Skeletal muscle tissue (tissue), 4 donors: ENCODE data around the gene ABTB2. TPM values are rescaled to one million over a fixed set of nuclear protein-coding genes. Genes with fewer than 3 reads are reported as not detected.

Source experiments
- H3K27ac ChIP-seq: one replicate; pipeline ENCODE4 v1.7.0; 2013; ENCODE audit warnings: mild to moderate bottlenecking, low read depth, low read length, inconsistent platforms
- H3K27me3 ChIP-seq, 3 donors: one replicate each; pipeline ENCODE4 v1.7.0; 2013; ENCODE audit warnings: low read length in 3 of 3; ENCODE audit not compliant: control insufficient read depth in 3 of 3, insufficient read depth in 3 of 3
- H3K36me3 ChIP-seq, 3 donors: one replicate each; pipeline ENCODE4 v1.7.0; 2013; ENCODE audit warnings: low read length in 3 of 3; ENCODE audit not compliant: control insufficient read depth in 3 of 3, insufficient read depth in 3 of 3
- H3K4me1 ChIP-seq, 3 donors: one replicate each; pipeline ENCODE4 v1.7.0; 2013; ENCODE audit warnings: low read length in 3 of 3, mild to moderate bottlenecking in 3 of 3; ENCODE audit not compliant: control insufficient read depth in 3 of 3, insufficient read depth in 3 of 3
- H3K4me3 ChIP-seq, 3 donors: one replicate each; pipeline ENCODE4 v1.7.0; 2013; ENCODE audit warnings: low read length in 3 of 3
- H3K9ac ChIP-seq, 3 donors: one replicate each; pipeline ENCODE4 v1.7.0; 2013; ENCODE audit warnings: low read length in 3 of 3, mild to moderate bottlenecking in 3 of 3, moderate library complexity in 2 of 3, low read depth in 1 of 3
- H3K9me3 ChIP-seq, 3 donors: one replicate each; pipeline ENCODE4 v1.7.0; 2013; ENCODE audit warnings: low read length in 3 of 3; ENCODE audit not compliant: control insufficient read depth in 3 of 3
- total RNA-seq: library from RNA; depleted of rRNA; stranded (reverse); fragments of >200 nt; gene quantifications from one replicate; pipeline ENCODE4 v1.2.3, GENCODE V29; 2014
- donor health status: Osteomylitis.

The ABTB2 gene
- total RNA-seq, 1 donor from 2014 or later, result 6.3 TPM

DNA sequence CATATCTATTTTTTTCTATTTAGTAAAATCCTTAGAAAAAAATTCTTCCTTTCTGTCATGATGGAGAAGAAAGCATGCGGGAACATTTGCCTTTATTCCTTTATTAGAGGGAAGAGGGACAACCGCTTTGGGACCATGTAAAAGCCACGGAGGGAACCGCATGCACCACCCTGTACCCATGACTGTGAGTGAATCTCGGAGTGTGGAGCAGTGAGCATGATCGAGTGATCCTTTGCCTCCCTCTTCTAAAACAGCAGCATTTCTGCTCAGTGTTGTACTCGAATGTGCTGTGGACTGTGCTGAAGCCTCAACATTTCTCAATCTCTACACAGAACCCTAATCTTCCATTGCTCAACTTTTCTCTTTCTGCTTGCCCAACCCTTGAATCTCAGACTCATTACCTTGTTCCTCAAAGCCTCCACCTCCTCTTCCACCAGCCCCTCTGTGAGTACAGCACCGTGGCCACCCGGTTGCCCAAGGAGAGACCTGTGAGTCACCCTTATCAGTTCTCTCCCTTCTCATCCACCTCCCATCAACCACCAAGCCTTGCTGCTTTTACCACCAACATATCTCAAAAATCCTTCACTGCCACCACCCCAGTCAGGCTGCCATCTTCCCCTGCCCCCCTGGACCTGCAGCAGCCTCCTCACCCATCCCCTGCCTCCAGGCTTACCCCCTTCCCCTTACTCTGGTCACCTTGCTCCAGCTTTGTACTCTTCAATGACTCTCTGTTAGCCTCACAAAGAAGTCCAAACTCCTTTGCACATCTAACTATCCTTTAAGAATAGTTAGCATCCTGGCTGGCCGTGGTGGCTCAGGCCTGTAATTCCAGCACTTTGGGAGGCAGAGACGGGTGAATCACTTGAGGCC is 149.3 kb downstream of the ABTB2 start:
- no peaks in the 10 kb centered on the region for H3K9me3 ChIP-seq
- H3K36me3 ChIP-seq, result no peaks in the 10 kb centered on the region
- H3K27me3 ChIP-seq, result no peaks in the 10 kb centered on the region
- no peak overlapping the region for H3K4me3 ChIP-seq
- no peak overlapping the region for H3K9ac ChIP-seq
- no peak overlapping the region for H3K27ac ChIP-seq
- peaks cover 0 to 3% (median 0%) of the 10 kb centered on the region in 3 donors for H3K4me1 ChIP-seq

DNA sequence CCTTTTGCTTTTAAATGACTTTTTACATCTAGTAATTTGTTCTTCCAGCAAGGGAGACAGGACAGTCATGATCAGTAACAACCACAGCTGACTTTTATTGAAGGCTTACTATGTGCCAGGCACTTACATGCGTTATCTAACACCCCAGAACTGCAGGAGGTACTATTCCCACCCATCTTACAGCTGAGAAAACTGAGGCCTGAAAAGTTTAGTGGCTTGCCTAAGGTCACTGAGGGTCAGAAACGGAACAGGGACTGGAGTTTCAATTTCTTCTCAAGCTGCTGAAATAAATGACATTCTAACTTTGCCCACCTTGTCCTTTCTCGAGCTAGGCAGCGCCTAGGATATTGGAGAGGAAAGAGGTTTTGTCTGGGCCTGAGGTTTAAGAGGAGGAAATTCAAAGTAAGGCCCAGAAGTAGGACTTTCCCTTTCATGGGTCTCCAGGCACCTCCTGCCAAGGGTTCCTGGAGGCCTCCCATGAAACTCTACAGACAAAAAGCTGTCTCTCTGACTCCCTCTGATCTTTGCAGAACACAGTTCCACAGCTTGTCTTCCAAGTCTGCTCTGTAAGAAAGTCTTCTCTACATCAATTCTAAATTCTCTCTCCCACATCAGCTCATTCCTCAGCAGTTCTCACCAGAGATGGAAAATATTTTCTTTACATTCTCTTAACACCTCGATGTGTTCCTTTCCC is 150.2 kb downstream of the ABTB2 start:
- Histone ChIP-seq H3K27ac (no peak overlapping the region), H3K4me3 (no peak overlapping the region), H3K9ac (no peak overlapping the region), H3K4me1 (peaks cover 0 to 3% (median 0%) of the 10 kb centered on the region in 3 donors), H3K36me3 (peaks cover 0 to 2% (median 0%) of the 10 kb centered on the region in 3 donors), H3K27me3 (no peaks in the 10 kb centered on the region), H3K9me3 (no peaks in the 10 kb centered on the region)

DNA sequence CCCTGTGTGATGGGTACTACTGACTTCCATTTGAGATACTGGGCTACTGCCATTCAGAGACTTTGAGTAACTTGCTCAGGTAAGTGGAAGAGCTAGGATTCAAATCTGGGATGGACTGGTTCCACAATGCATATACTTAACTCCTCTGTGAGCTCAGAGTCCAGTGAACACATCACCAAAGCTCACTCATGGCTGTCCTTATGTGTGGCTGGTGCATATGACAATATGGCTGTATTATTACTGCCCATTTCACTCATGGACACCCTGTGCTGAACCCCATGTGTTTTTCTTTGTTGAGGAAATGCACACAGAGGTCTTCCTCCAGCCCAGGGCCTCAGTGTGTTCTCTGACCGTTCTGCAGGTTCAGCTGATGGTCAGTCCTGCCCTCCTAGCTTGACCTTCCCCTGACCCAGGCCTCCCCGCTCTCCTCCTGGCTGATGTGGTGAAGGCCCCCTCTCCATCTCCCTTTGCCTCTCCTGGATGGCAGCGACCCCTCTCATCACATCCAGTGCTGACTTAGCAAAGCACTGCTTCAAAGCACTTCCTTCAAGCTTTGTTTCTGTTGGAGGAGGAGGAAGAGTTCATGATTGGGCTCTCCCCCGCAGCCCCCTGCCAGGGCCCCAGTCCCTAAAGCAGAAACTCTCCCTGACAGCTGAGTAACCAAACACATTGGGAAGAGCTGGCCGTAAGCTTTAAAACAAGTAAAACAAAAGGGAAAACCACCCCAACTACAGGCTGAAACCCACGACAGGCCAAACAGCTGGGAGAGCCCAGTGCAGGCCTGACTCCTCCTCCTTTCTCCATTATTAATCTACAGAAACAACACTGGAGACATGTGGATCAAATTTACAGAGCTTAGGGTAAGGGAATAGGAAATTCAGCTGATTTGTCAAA is 151.2 kb downstream of the ABTB2 start:
- no peaks in the 10 kb centered on the region for H3K9me3 ChIP-seq
- no peak overlapping the region for H3K9ac ChIP-seq
- no peak overlapping the region for H3K27ac ChIP-seq
- H3K27me3 ChIP-seq, result no peaks in the 10 kb centered on the region
- H3K4me1 ChIP-seq, result peaks cover 0 to 3% (median 0%) of the 10 kb centered on the region in 3 donors
- no peak overlapping the region for H3K4me3 ChIP-seq
- peaks cover 0 to 2% (median 0%) of the 10 kb centered on the region in 3 donors for H3K36me3 ChIP-seq

DNA sequence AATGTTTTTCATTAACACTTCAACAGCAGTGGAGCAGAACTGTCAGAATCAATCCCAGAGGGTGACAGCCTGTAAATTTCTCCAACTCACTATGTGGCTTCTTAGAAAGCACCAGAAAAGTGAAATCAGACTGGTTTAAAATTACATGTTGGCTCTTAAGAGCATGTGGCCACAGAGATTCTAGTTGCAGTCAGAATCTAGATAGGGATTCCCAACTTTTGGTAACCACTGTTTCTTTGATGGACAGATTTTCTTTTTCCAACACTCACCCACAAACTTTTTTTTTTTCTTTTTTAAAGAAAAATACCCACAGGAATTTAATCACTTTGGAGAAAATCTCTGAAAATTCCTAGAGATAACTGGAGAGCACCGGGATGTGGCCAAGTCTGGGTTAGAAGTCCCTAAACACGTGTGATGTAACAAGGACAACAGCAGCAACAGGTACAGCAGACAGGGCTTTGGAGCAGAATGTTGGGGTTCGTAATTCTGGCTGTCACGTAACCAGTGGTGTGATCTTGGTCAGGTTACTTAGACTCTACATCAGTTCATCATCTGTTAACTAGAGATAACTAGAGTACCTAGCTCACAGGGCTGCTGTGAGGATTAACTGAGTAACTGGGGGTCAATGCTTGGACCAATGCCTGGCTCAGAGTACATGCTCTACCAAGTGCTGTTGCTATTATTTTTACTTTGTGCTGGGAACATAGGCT is 152.3 kb downstream of the ABTB2 start:
- Histone ChIP-seq H3K27ac (no peak overlapping the region), H3K9me3 (no peaks in the 10 kb centered on the region), H3K4me1 (peaks cover 0 to 3% (median 0%) of the 10 kb centered on the region in 3 donors), H3K9ac (no peak overlapping the region), H3K4me3 (no peak overlapping the region), H3K36me3 (peaks cover 0 to 2% (median 0%) of the 10 kb centered on the region in 3 donors), H3K27me3 (no peaks in the 10 kb centered on the region)

DNA sequence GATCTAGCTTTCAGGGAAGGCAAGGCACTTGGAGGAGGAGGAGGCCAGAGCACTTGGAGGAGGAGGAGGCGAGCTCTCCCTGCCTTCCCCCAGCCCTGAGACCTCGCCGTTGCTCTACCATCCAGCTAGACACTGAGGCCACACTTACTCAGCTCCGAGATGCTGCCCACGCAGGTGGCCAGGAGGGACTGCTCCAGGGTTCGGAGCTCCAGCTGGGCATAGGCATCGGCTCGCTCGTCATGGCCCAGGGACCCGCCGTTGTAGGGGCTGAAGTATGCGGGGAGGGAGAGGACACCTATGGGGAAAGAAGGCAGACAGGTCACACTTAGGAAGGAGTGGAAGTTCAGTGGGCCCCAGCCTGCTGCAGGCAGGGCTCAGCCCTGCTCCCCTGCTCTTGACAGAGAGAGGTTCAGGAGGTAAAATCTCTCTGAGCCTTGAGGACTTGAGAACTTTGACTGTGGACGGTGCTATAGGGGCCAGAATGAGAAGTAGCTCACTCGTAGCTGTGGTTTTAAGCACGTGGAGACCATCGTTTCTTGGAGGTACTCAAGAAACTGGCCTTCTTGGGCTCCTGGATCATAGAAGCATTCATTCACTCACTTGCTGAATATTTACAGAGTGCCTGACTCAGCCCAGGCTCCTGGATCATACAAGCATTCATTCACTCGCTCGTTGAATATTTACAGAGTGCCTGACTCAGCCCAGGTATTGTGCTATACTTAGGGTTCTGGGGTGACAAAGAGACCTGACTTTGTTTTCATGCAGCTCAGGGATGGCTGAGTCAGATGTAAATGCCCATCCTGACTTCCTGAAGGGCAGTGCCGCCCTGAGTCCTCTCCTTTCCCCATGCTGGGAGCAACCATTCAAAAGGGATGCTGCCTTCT is 153.2 kb downstream of the ABTB2 start:
- H3K9me3 ChIP-seq, result no peaks in the 10 kb centered on the region
- H3K36me3 ChIP-seq, result peaks cover 0 to 2% (median 0%) of the 10 kb centered on the region in 3 donors
- H3K4me1 ChIP-seq, result peaks cover 0 to 3% (median 0%) of the 10 kb centered on the region in 3 donors
- no peak overlapping the region for H3K27ac ChIP-seq
- no peak overlapping the region for H3K9ac ChIP-seq
- H3K27me3 ChIP-seq, result no peaks in the 10 kb centered on the region
- no peak overlapping the region for H3K4me3 ChIP-seq

DNA sequence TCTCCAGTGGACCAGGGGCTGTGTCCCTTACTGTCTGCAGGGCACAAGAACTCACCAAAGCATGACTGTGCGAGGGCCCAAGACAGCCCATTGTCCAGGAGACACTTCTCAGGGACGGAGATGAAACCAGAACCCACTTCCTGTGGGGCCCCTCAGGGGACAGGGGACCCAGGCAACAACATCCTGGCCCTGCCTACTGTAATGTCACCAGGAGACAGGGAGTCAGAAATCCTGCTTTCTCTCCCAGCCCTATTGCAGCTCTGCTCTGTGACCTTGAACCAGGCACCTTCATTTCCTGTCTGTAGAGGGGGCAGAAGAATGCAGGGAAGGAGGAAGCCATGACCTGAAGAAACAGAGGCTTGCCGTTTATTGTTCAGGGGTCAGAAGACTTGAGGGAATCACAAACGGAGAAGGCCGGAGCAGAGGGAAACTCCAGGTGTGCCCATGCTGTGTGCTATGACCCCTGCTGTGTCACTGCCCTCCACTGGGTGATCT is 154.4 kb downstream of the ABTB2 start:
- Histone ChIP-seq H3K36me3 (peaks cover 0 to 2% (median 0%) of the 10 kb centered on the region in 3 donors), H3K4me3 (no peak overlapping the region), H3K9me3 (no peaks in the 10 kb centered on the region), H3K4me1 (peaks cover 0 to 3% (median 0%) of the 10 kb centered on the region in 3 donors), H3K27ac (no peak overlapping the region), H3K27me3 (no peaks in the 10 kb centered on the region), H3K9ac (no peak overlapping the region)

DNA sequence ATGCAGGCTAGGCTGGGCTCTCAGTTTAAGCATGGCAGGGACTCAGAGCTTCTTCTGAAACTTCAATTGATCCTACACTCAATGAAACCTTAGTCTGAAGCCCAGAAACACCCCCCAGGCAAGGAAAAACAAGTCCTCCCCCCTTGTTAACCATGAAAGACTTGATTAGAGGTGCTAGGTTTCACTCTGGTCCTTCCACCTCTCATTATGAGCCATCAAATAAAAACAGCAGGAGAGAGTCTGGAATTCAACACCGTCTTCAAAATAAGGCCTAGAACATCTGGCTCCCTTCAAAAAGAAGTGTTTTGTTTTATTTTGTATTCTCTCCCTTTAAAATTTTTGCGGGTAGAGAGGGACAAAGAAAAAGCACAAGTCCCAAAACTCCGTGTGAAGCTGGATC is 156.7 kb downstream of the ABTB2 start:
- Histone ChIP-seq H3K36me3 (peaks cover 2 to 10% (median 7%) of the 10 kb centered on the region in 3 donors), H3K27me3 (no peaks in the 10 kb centered on the region), H3K27ac (no peak overlapping the region)

DNA sequence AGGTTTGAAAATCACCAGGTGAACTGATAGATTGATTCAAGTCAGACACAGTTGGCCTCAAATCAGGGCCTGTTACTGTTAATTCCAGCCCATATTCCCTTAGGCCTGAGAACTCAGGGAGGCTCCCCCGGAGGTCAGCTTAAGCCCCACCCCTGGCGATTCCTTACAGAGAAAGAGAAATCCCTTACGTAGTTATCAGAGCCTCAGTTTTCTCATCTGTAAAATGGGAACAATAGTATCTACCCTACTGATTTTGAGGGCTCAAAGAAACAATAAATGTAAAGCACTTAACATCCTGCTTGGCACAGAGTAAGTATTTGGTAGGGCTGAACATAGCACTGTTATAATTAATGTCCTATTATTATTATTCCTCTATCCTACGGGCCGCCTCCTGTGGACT is 158.3 kb downstream of the ABTB2 start:
- H3K36me3 ChIP-seq, result peaks cover 2 to 10% (median 7%) of the 10 kb centered on the region in 3 donors
- no peak overlapping the region for H3K4me3 ChIP-seq
- no peak overlapping the region for H3K27ac ChIP-seq
- H3K4me1 ChIP-seq, result peaks cover 0 to 7% (median 3%) of the 10 kb centered on the region in 3 donors
- H3K9ac ChIP-seq, result no peak overlapping the region
- H3K27me3 ChIP-seq, result no peaks in the 10 kb centered on the region
- H3K9me3 ChIP-seq, result no peaks in the 10 kb centered on the region

More for the DNA sequence above, 156.7 kb downstream of the ABTB2 start:
- no peaks in the 10 kb centered on the region for H3K9me3 ChIP-seq
- H3K4me1 ChIP-seq, result peaks cover 0 to 3% (median 0%) of the 10 kb centered on the region in 3 donors
- no peak overlapping the region for H3K4me3 ChIP-seq
- no peak overlapping the region for H3K9ac ChIP-seq
